GM06990 (cell line): ENCODE measurements around the gene RDH16.
"Not testable (repeated sequence)": the region's sequence is repeated elsewhere in the genome, so short reads cannot be mapped to it uniquely, and the experiment has no call there.

Source experiments
- DNase-seq: peaks from one replicate; pipeline ENCODE4 v3.0.0-alpha.2; 2011; ENCODE audit not compliant: insufficient read length; ENCODE audit errors: extremely low read depth
- H3K27me3 ChIP-seq: replicated peaks from 2 replicates; pipeline ENCODE4 v1.6.0; 2011; ENCODE audit warnings: low read length; ENCODE audit not compliant: control insufficient read depth, insufficient read depth
- H3K36me3 ChIP-seq: 2 replicates; pipeline ENCODE4 v1.5.1; 2011; ENCODE audit warnings: low read length; ENCODE audit not compliant: control insufficient read depth, insufficient read depth
- H3K4me3 ChIP-seq: replicated peaks from 2 replicates; pipeline ENCODE4 v1.5.1; 2011; ENCODE audit warnings: low read depth, mild to moderate bottlenecking, control low read depth, low read length
- TF ChIP-seq, protein P1 (sequence below): IDR thresholded peaks from 2 replicates; pipeline ENCODE4 v1.5.1; 2011; ENCODE audit warnings: low read length, control low read depth, mild to moderate bottlenecking, inconsistent platforms; ENCODE audit not compliant: insufficient read depth, poor library complexity, severe bottlenecking

Gene RDH16

DNA sequence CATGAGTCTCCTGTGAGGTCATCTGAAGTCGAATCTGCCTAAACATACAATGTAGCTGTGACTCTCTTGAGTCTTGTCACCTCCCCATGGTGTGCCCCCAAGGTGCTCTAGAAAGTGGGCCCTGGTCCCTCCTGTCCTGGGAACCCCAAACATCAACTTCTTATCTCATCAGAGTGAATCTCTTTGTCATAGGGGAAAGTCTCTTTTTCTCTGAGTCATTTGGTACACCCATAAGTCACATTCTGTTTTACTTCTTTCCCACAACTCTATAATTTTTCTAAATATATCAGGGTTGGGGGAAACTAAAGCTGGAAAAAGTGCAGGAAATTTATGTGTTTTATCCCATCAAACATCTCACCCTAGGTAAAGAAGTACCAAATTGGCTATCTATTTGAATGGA, 36.1 kb downstream of the RDH16 start:
- TF ChIP-seq, protein P1, sequence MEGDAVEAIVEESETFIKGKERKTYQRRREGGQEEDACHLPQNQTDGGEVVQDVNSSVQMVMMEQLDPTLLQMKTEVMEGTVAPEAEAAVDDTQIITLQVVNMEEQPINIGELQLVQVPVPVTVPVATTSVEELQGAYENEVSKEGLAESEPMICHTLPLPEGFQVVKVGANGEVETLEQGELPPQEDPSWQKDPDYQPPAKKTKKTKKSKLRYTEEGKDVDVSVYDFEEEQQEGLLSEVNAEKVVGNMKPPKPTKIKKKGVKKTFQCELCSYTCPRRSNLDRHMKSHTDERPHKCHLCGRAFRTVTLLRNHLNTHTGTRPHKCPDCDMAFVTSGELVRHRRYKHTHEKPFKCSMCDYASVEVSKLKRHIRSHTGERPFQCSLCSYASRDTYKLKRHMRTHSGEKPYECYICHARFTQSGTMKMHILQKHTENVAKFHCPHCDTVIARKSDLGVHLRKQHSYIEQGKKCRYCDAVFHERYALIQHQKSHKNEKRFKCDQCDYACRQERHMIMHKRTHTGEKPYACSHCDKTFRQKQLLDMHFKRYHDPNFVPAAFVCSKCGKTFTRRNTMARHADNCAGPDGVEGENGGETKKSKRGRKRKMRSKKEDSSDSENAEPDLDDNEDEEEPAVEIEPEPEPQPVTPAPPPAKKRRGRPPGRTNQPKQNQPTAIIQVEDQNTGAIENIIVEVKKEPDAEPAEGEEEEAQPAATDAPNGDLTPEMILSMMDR, result no peak
- no peak for DNase-seq
- Histone ChIP-seq H3K36me3 (no peaks in the 10 kb centered on the region), H3K4me3 (no peak overlapping the region), H3K27me3 (no peaks in the 10 kb centered on the region; the same call in 1 of the 2 replicates)

GRCh38 chr12:56918139-56918538, 39.3 kb downstream of the RDH16 start:
- H3K4me3 ChIP-seq, H3K27me3 ChIP-seq, H3K36me3 ChIP-seq, DNase-seq: not testable (repeated sequence)

DNA sequence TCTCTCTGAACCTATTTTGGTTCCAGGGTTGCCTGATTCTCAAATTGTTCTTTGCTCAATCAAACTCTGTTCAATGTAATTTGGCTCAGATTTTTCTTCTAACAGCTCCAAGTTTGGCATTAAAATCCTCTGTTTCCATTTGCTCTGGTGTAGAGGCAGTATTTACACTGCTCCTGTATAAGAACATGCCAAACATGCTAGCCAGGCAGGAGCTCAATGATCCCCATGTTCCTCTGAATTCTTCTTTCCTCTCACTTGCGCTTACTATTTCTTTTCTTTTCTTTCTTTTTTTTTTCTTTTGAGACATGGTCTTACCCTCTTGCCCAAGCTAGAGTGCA, 40.4 kb downstream of the RDH16 start:
- TF ChIP-seq, protein P1, result no peak
- Histone ChIP-seq H3K36me3 (no peaks in the 10 kb centered on the region), H3K27me3 (no peaks in the 10 kb centered on the region), H3K4me3 (no peak overlapping the region)
- no peak for DNase-seq

DNA sequence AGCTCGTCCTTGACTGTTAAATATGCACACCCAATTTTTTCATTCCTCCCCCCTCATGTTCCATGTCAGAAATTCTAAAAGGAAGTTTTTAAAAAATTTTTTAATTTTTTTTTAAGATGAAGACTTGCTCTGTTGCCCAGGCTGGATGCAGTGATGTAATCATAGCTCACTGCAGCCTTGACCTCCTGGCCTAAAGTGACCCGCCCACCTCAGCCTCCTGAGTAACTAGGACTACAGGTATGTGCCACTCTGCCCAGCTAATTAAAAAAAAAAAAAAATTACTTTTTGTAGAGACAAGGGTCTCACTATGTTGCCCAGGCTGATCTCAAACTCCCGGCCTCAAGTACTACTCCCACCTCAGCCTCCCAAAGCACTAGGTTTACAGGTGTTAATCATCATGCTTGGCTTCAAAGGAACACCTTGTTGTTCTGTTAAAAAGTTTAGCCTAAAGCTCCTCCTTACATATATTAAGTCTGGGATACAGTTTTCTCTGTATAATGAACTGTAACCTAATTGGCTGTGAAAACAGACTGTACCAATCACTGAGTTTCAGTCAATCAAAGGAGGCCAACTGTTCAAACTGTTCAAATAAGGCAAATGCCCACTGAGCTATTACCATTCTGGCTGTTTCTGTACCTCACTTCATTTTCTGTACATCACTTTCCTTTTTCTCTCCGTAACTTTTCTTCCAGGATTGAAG, 41.0 kb downstream of the RDH16 start:
- TF ChIP-seq, protein P1, result no peak
- no peak for DNase-seq
- Histone ChIP-seq H3K4me3 (no peak overlapping the region), H3K36me3 (no peaks in the 10 kb centered on the region), H3K27me3 (no peaks in the 10 kb centered on the region)

GRCh38 chr12:56914724-56915123, 42.7 kb downstream of the RDH16 start:
- H3K4me3 ChIP-seq, result no peak overlapping the region
- no peaks in the 10 kb centered on the region for H3K36me3 ChIP-seq
- TF ChIP-seq, protein P1, result no peak
- DNase-seq, result no peak
- H3K27me3 ChIP-seq, result no peaks in the 10 kb centered on the region

GRCh38 chr12:56914256-56914655, 43.2 kb downstream of the RDH16 start:
- DNase-seq, result no peak
- TF ChIP-seq, protein P1, result no peak
- no peaks in the 10 kb centered on the region for H3K27me3 ChIP-seq

GRCh38 chr12:56909403-56909802, 48.0 kb downstream of the RDH16 start:
- not testable (repeated sequence) for H3K36me3 ChIP-seq, H3K27me3 ChIP-seq, H3K4me3 ChIP-seq, DNase-seq

More at GRCh38 chr12:56914256-56914655, 43.2 kb downstream of the RDH16 start:
- no peak overlapping the region for H3K4me3 ChIP-seq
- H3K36me3 ChIP-seq, result no peaks in the 10 kb centered on the region
